C4-2B (cell line): ENCODE results near the gene RIC3.

Experiments used
- H3K27ac ChIP-seq: fragments of 450-650 bp; 2 replicates; pipeline ENCODE4 v1.5.1; 2017
- CTCF ChIP-seq: fragments of 450-650 bp; conservative IDR thresholded peaks from 2 replicates; pipeline ENCODE4 v1.5.1; 2017; ENCODE audit warnings: mild to moderate bottlenecking
- ZFX ChIP-seq: fragments of 450-650 bp; IDR thresholded peaks from 2 replicates; pipeline ENCODE4 v1.6.1; 2017

RIC3 gene

GRCh38 chr11:8110396-8110795 lies 58.4 kb downstream of the RIC3 start:
- no peak overlapping the region for H3K27ac ChIP-seq
- TF ChIP-seq ZFX, result no peak
- TF ChIP-seq CTCF, result no peak

- no peak for TF ChIP-seq ZFX
- no peak for TF ChIP-seq CTCF
- H3K27ac ChIP-seq, result no peak overlapping the region
Measured at GRCh38 chr11:8109675-8110074, 59.1 kb downstream of the RIC3 start.

GRCh38 chr11:8108421-8108820 lies 60.4 kb downstream of the RIC3 start:
- TF ChIP-seq CTCF (no peak), ZFX (no peak)
- H3K27ac ChIP-seq, result no peak overlapping the region

GRCh38 chr11:8107642-8108041 lies 61.2 kb downstream of the RIC3 start:
- no peak for TF ChIP-seq ZFX
- TF ChIP-seq CTCF, result no peak
- H3K27ac ChIP-seq, result no peak overlapping the region

DNA sequence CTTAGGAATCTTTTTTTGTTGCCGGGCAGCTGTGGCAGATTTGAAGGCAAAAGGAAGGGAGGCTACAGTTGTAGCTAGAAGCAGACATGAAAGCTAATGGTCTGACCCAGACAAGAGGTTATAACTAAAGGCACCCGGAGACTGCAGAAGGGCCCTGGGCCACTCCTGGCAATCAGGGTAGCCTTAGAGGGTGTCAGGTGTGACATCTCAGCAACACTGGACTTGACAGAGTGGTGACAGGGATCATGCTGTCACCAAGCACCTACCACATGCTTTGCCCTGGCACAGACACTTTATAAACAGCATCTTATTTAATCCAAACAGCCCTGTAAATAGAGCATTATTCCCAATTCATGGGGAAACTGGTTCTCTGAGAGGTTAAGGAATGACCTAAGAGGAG lies 62.1 kb downstream of the RIC3 start:
- TF ChIP-seq ZFX, result no peak
- TF ChIP-seq CTCF, result no peak
- no peak overlapping the region for H3K27ac ChIP-seq

DNA sequence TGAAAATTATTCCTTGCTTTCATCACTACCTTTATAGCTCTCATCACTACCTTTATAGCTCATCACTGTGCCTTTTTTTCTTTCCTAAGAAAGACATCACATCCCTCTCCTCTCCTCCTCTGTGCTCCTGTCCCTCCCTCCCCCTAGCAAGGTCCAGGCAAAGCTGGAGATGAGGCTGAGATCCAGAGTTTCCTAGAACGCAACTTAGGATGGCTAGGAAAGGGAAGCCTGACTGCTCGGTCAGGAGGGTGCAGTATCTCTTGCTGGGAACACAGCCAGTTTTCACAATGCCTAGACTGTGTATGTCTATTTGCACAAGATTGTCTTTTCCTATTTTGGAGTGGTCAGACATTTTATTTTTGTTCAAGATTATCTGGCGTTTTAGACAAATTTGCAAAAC lies 63.2 kb downstream of the RIC3 start:
- TF ChIP-seq CTCF, result no peak
- no peak for TF ChIP-seq ZFX

GRCh38 chr11:8105133-8105532 lies 63.7 kb downstream of the RIC3 start:
- H3K27ac ChIP-seq, result no peak overlapping the region
- TF ChIP-seq ZFX (no peak), CTCF (no peak)

More for the DNA sequence above, 63.2 kb downstream of the RIC3 start:
- no peak overlapping the region for H3K27ac ChIP-seq
